Neural progenitor cell (in vitro differentiated cells): ENCODE data around the gene NKPD1. TPM values are rescaled to one million over a fixed set of nuclear protein-coding genes. Genes with fewer than 3 reads are reported as not detected.

Experiments used
- DNase-seq: peaks from one replicate; pipeline ENCODE4 v3.0.0-alpha.2; 2016; ENCODE audit warnings: low spot score
- H2AFZ ChIP-seq: fragments of 200-600 bp; sonication (generic); replicated peaks from 2 replicates; pipeline ENCODE4 v1.6.1; 2016; ENCODE audit warnings: antibody characterized with exemption
- H3F3A ChIP-seq: fragments of 200-600 bp; sonication (generic); 2 replicates; pipeline ENCODE4 v1.6.1; 2016; ENCODE audit warnings: antibody characterized with exemption, low read depth
- H3K27ac ChIP-seq: fragments of 200-600 bp; sonication (generic); 2 replicates; pipeline ENCODE4 v1.5.1; 2016; ENCODE audit warnings: mild to moderate bottlenecking
- H3K27me3 ChIP-seq: fragments of 200-600 bp; sonication (generic); 2 replicates; pipeline ENCODE4 v1.6.1; 2016; ENCODE audit warnings: mild to moderate bottlenecking, moderate library complexity
- H3K36me3 ChIP-seq: fragments of 200-600 bp; sonication (generic); 2 replicates; pipeline ENCODE4 v1.5.1; 2016
- H3K4me1 ChIP-seq: fragments of 200-600 bp; sonication (generic); 2 replicates; pipeline ENCODE4 v1.6.1; 2016; ENCODE audit warnings: mixed run types
- H3K4me2 ChIP-seq: fragments of 200-600 bp; sonication (generic); 2 replicates; pipeline ENCODE4 v1.6.1; 2016
- H3K4me3 ChIP-seq: fragments of 200-600 bp; sonication (generic); 2 replicates; pipeline ENCODE4 v1.5.1; 2016
- H3K79me2 ChIP-seq: fragments of 200-600 bp; sonication (generic); 2 replicates; pipeline ENCODE4 v1.6.1; 2016; ENCODE audit warnings: low read depth
- H3K9ac ChIP-seq: fragments of 200-600 bp; sonication (generic); 2 replicates; pipeline ENCODE4 v1.6.1; 2016
- H3K9me3 ChIP-seq: fragments of 200-600 bp; sonication (generic); 2 replicates; pipeline ENCODE4 v1.5.1; 2016; ENCODE audit warnings: low read depth
- H4K20me1 ChIP-seq: fragments of 200-600 bp; sonication (generic); 2 replicates; pipeline ENCODE4 v1.6.1; 2016; ENCODE audit warnings: low read depth
- H3K27ac Mint-ChIP-seq: 3 replicates; pipeline ENCODE4 v1.8.0; 2021; ENCODE audit warnings: mixed read lengths
- H3K27me3 Mint-ChIP-seq: 2 replicates; pipeline ENCODE4 v1.8.0; 2022; ENCODE audit warnings: low read depth, mild to moderate bottlenecking, inconsistent platforms, moderate library complexity, mixed read lengths; ENCODE audit not compliant: insufficient read depth
- H3K36me3 Mint-ChIP-seq: 3 replicates; pipeline ENCODE4 v1.8.0; 2021; ENCODE audit warnings: mixed read lengths
- H3K4me1 Mint-ChIP-seq: 3 replicates; pipeline ENCODE4 v1.8.0; 2021; ENCODE audit warnings: mixed read lengths
- H3K4me3 Mint-ChIP-seq: 3 replicates; pipeline ENCODE4 v1.8.0; 2021; ENCODE audit warnings: mild to moderate bottlenecking, moderate library complexity, mixed read lengths
- H3K9me3 Mint-ChIP-seq: 3 replicates; pipeline ENCODE4 v1.8.0; 2020; ENCODE audit warnings: mixed read lengths
- EZH2 ChIP-seq: fragments of 200-600 bp; sonication (generic); IDR thresholded peaks from 2 replicates; pipeline ENCODE4 v1.6.1; 2017; ENCODE audit warnings: antibody characterized with exemption, mild to moderate bottlenecking, moderate library complexity
- EZH2phosphoT487 ChIP-seq: fragments of 200-600 bp; sonication (generic); IDR thresholded peaks from 2 replicates; pipeline ENCODE4 v1.6.1; 2017; ENCODE audit warnings: antibody characterized with exemption
- total RNA-seq: library from RNA; depleted of rRNA; stranded (reverse); fragments of >200 nt; gene quantifications from 2 replicates; pipeline ENCODE4 v1.2.3, GENCODE V29; 2015; ENCODE audit warnings: low replicate concordance
- TF ChIP-seq, protein P1 (sequence below): fragments of 200-600 bp; sonication (generic); IDR thresholded peaks from 2 replicates; pipeline ENCODE4 v1.5.1; 2017; ENCODE audit warnings: antibody characterized with exemption, mild to moderate bottlenecking

Gene NKPD1
- total RNA-seq, 1 donor from 2014 or later = 0.02 TPM

DNA sequence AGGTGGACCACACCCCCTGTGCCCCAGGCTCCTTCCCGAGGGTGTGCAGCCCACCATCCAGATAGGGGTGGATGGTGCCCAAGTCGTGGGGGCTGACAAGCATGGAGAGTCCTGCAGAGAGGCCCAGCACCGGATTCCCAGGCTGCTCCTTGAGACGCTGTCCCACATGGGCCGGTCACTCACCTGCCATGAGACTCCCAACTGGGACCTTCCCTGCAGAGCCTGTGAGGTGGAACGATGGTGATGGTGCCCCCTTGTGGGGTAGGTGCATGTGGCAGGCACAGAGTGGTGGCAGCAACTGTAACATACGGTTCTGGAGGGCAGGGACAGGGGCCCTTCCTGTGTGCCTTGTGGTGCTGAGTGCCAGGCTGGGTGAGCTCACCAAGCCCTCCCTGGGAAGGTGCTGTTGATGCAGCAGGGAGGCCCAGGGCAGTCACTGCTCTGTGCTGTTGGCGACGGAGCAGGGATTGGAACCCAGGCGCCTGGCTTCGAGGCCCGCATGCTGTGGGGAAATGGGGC, 34.7 kb downstream of the NKPD1 start:
- no peak overlapping the region for H3K27ac Mint-ChIP-seq
- Histone ChIP-seq H3F3A (no peaks in the 10 kb centered on the region), H3K4me1 (peaks cover 9% of the 10 kb centered on the region), H4K20me1 (peaks cover 94% of the 10 kb centered on the region), H3K9me3 (no peaks in the 10 kb centered on the region), H3K36me3 (no peaks in the 10 kb centered on the region), H3K79me2 (peaks cover 48% of the 10 kb centered on the region), H2AFZ (no peak overlapping the region), H3K9ac (no peak overlapping the region), H3K4me3 (no peak overlapping the region), H3K27me3 (no peaks in the 10 kb centered on the region), H3K4me2 (no peak overlapping the region), H3K27ac (no peak overlapping the region)
- peaks cover 12% of the 10 kb centered on the region for H3K4me1 Mint-ChIP-seq
- no peaks in the 10 kb centered on the region for H3K9me3 Mint-ChIP-seq
- peak; percentile 76 for DNase-seq
- TF ChIP-seq, protein P1, sequence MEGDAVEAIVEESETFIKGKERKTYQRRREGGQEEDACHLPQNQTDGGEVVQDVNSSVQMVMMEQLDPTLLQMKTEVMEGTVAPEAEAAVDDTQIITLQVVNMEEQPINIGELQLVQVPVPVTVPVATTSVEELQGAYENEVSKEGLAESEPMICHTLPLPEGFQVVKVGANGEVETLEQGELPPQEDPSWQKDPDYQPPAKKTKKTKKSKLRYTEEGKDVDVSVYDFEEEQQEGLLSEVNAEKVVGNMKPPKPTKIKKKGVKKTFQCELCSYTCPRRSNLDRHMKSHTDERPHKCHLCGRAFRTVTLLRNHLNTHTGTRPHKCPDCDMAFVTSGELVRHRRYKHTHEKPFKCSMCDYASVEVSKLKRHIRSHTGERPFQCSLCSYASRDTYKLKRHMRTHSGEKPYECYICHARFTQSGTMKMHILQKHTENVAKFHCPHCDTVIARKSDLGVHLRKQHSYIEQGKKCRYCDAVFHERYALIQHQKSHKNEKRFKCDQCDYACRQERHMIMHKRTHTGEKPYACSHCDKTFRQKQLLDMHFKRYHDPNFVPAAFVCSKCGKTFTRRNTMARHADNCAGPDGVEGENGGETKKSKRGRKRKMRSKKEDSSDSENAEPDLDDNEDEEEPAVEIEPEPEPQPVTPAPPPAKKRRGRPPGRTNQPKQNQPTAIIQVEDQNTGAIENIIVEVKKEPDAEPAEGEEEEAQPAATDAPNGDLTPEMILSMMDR = peak; percentile 80
- no peak for TF ChIP-seq EZH2
- H3K36me3 Mint-ChIP-seq = no peaks in the 10 kb centered on the region
- peaks cover 6% of the 10 kb centered on the region for H3K27me3 Mint-ChIP-seq
- H3K4me3 Mint-ChIP-seq = no peak overlapping the region

DNA sequence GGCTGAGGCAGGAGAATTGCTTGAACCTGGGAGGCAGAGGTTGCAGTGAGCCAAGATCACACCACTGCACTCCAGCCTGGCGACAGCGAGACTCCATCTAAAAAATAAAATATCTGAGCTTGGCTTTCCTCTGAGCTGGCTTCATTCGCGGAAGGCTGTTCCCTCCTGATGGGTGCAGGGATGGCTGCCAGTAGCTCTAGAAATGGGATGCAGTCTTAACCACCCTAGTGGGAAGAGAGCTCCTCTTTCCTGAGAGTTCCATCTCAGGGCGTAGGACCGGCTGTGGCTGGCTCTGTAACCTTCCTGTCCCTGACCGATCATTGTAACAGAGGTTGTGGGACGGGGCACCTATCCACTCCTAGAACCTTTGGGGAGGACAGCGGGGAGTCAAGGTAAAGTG, 35.4 kb downstream of the NKPD1 start:
- Histone ChIP-seq H3K27me3 (no peaks in the 10 kb centered on the region), H3K27ac (no peak overlapping the region), H3K4me3 (no peak overlapping the region), H2AFZ (no peak overlapping the region), H3K79me2 (peaks cover 52% of the 10 kb centered on the region), H3F3A (no peaks in the 10 kb centered on the region), H3K4me2 (no peak overlapping the region), H4K20me1 (peaks cover 94% of the 10 kb centered on the region), H3K9ac (no peak overlapping the region), H3K9me3 (no peaks in the 10 kb centered on the region), H3K36me3 (no peaks in the 10 kb centered on the region), H3K4me1 (peaks cover 2% of the 10 kb centered on the region)
- no peak overlapping the region for H3K27ac Mint-ChIP-seq
- no peaks in the 10 kb centered on the region for H3K36me3 Mint-ChIP-seq
- no peak for TF ChIP-seq EZH2
- TF ChIP-seq, protein P1 = no peak
- TF ChIP-seq EZH2phosphoT487 = no peak
- no peaks in the 10 kb centered on the region for H3K9me3 Mint-ChIP-seq
- no peak overlapping the region for H3K4me3 Mint-ChIP-seq
- H3K27me3 Mint-ChIP-seq = peaks cover 10% of the 10 kb centered on the region
- H3K4me1 Mint-ChIP-seq = peaks cover 8% of the 10 kb centered on the region
- no peak for DNase-seq

DNA sequence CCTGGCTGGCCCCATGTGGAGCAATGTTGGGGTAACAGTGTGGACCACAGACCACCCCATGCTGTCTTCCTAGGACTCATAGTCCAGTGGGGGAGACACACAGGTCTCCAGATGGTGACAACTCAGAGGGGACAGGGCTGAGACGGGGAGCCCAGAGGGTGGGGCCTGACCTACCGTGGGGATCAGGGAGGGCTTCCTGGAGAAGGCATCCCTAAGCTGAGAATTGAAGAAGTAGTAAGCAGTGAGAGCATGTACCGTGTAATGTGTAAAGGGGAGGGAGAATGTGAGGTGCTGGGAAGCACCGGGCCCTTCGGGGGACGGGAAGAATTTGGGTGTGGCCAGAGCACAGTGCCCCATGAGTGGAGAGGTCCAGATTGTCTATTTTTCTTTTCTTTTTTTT, 36.8 kb downstream of the NKPD1 start:
- Histone ChIP-seq H3K36me3 (no peaks in the 10 kb centered on the region), H3K27me3 (no peaks in the 10 kb centered on the region), H3K9me3 (no peaks in the 10 kb centered on the region), H3K79me2 (peaks cover 64% of the 10 kb centered on the region), H4K20me1 (peaks cover 93% of the 10 kb centered on the region), H3K9ac (no peak overlapping the region), H2AFZ (no peak overlapping the region), H3K4me1 (no peaks in the 10 kb centered on the region), H3F3A (no peaks in the 10 kb centered on the region), H3K27ac (no peak overlapping the region), H3K4me2 (no peak overlapping the region), H3K4me3 (no peak overlapping the region)
- DNase-seq = no peak
- no peak overlapping the region for H3K4me3 Mint-ChIP-seq
- peaks cover 10% of the 10 kb centered on the region for H3K27me3 Mint-ChIP-seq
- no peak overlapping the region for H3K27ac Mint-ChIP-seq
- peaks cover 8% of the 10 kb centered on the region for H3K4me1 Mint-ChIP-seq
- H3K36me3 Mint-ChIP-seq = no peaks in the 10 kb centered on the region
- no peak for TF ChIP-seq EZH2
- TF ChIP-seq, protein P1 = no peak
- no peak for TF ChIP-seq EZH2phosphoT487
- no peaks in the 10 kb centered on the region for H3K9me3 Mint-ChIP-seq
